H9 (cell line): ENCODE data around the gene INPP5A. TPM values are rescaled to one million over a fixed set of nuclear protein-coding genes. Genes with fewer than 3 reads are reported as not detected.

Source experiments
- DNase-seq: peaks from one replicate; pipeline ENCODE4 v3.0.0-alpha.2; 2017
- H2AFZ ChIP-seq: one replicate; pipeline ENCODE4 v1.6.1; 2013; ENCODE audit warnings: mild to moderate bottlenecking, low read length, control low read depth, moderate library complexity
- H2AK5ac ChIP-seq: 2 replicates; pipeline ENCODE4 v1.6.1; 2013; ENCODE audit warnings: low read length, control low read depth, mixed read lengths; ENCODE audit not compliant: insufficient read length
- H2BK120ac ChIP-seq: one replicate; pipeline ENCODE4 v1.6.1; 2013; ENCODE audit warnings: low read depth, mild to moderate bottlenecking, low read length, control low read depth, inconsistent platforms; ENCODE audit not compliant: poor library complexity, severe bottlenecking
- H2BK12ac ChIP-seq: 2 replicates; pipeline ENCODE4 v1.6.1; 2013; ENCODE audit warnings: low read length, control low read depth, mixed read lengths, low read depth; ENCODE audit not compliant: insufficient read length
- H2BK15ac ChIP-seq: 2 replicates; pipeline ENCODE4 v1.6.1; 2013; ENCODE audit warnings: low read depth, low read length, control low read depth
- H2BK20ac ChIP-seq: one replicate; pipeline ENCODE4 v1.6.1; 2013; ENCODE audit warnings: low read depth, mild to moderate bottlenecking, low read length, control low read depth, inconsistent platforms; ENCODE audit not compliant: poor library complexity, severe bottlenecking
- H2BK5ac ChIP-seq: 2 replicates; pipeline ENCODE4 v1.6.1; 2013; ENCODE audit warnings: low read length, control low read depth, mixed read lengths; ENCODE audit not compliant: insufficient read length
- H3K14ac ChIP-seq: 2 replicates; pipeline ENCODE4 v1.6.1; 2013; ENCODE audit warnings: low read length, control low read depth; ENCODE audit not compliant: insufficient read depth
- H3K18ac ChIP-seq: 2 replicates; pipeline ENCODE4 v1.6.1; 2013; ENCODE audit warnings: low read depth, mild to moderate bottlenecking, mixed read lengths, low read length, control low read depth; ENCODE audit not compliant: insufficient read length
- H3K23ac ChIP-seq: 2 replicates; pipeline ENCODE4 v1.6.1; 2013; ENCODE audit warnings: low read length, control low read depth, mixed read lengths, low read depth; ENCODE audit not compliant: insufficient read length
- H3K23me2 ChIP-seq: 2 replicates; pipeline ENCODE4 v1.6.1; 2013; ENCODE audit warnings: low read depth, mild to moderate bottlenecking, mixed read lengths, low read length, control low read depth; ENCODE audit not compliant: insufficient read length, poor library complexity, severe bottlenecking
- H3K27ac ChIP-seq: 2 replicates; pipeline ENCODE4 v1.5.1; 2013; ENCODE audit warnings: low read length, control low read depth, mixed read lengths, low read depth; ENCODE audit not compliant: insufficient read length
- H3K27me3 ChIP-seq: 2 replicates; pipeline ENCODE4 v1.6.1; 2013; ENCODE audit warnings: low read length, control low read depth, inconsistent platforms; ENCODE audit not compliant: insufficient read depth
- H3K4ac ChIP-seq: 2 replicates; pipeline ENCODE4 v1.6.1; 2013; ENCODE audit warnings: low read depth, mild to moderate bottlenecking, control low read depth, inconsistent platforms, low read length, moderate library complexity
- H3K4me1 ChIP-seq: 2 replicates; pipeline ENCODE4 v1.6.1; 2013; ENCODE audit warnings: low read length, control low read depth, inconsistent platforms; ENCODE audit not compliant: insufficient read depth
- H3K4me2 ChIP-seq: 2 replicates; pipeline ENCODE4 v1.6.1; 2013; ENCODE audit warnings: low read length, control low read depth, mixed read lengths; ENCODE audit not compliant: insufficient read length, insufficient read depth
- H3K56ac ChIP-seq: 2 replicates; pipeline ENCODE4 v1.6.1; 2013; ENCODE audit warnings: low read depth, mild to moderate bottlenecking, mixed read lengths, low read length, control low read depth; ENCODE audit not compliant: insufficient read length
- H3K79me1 ChIP-seq: 2 replicates; pipeline ENCODE4 v1.6.1; 2013; ENCODE audit warnings: low read depth, mild to moderate bottlenecking, moderate library complexity, low read length, control low read depth, inconsistent platforms; ENCODE audit not compliant: insufficient read depth, poor library complexity, severe bottlenecking
- H3K79me2 ChIP-seq: 2 replicates; pipeline ENCODE4 v1.6.1; 2013; ENCODE audit warnings: low read length, control low read depth, inconsistent platforms; ENCODE audit not compliant: insufficient read depth
- H3K9ac ChIP-seq: 2 replicates; pipeline ENCODE4 v1.6.1; 2013; ENCODE audit warnings: low read length, control low read depth, mixed read lengths; ENCODE audit not compliant: insufficient read length; ENCODE audit errors: extremely low read depth
- H3K9me3 ChIP-seq: one replicate; pipeline ENCODE4 v1.6.1; 2013; ENCODE audit warnings: low read depth, low read length, inconsistent platforms; ENCODE audit not compliant: control insufficient read depth
- H3T11ph ChIP-seq: one replicate; pipeline ENCODE4 v1.6.1; 2013; ENCODE audit warnings: mild to moderate bottlenecking, low read length, control low read depth, inconsistent platforms
- H4K20me1 ChIP-seq: one replicate; pipeline ENCODE4 v1.6.1; 2013; ENCODE audit not compliant: control insufficient read depth, insufficient read length, insufficient read depth
- H4K5ac ChIP-seq: 2 replicates; pipeline ENCODE4 v1.6.1; 2013; ENCODE audit warnings: low read depth, mild to moderate bottlenecking, mixed read lengths, low read length, control low read depth; ENCODE audit not compliant: insufficient read length
- H4K8ac ChIP-seq: replicated peaks from 2 replicates; pipeline ENCODE4 v1.6.1; 2013; ENCODE audit warnings: low read length, control low read depth, mixed read lengths, low read depth; ENCODE audit not compliant: insufficient read length
- H4K91ac ChIP-seq: 2 replicates; pipeline ENCODE4 v1.6.1; 2013; ENCODE audit warnings: low read depth, mild to moderate bottlenecking, moderate library complexity, mixed read lengths, low read length, control low read depth; ENCODE audit not compliant: insufficient read length
- H3K27ac Mint-ChIP-seq, 3 experiments: 2 replicates in 2 of 3; 3 replicates in 1 of 3; pipeline ENCODE4 v1.8.0; 2020 to 2021; ENCODE audit warnings: mixed read lengths in 3 of 3, mild to moderate bottlenecking in 1 of 3, moderate library complexity in 1 of 3
- H3K27me3 Mint-ChIP-seq: 2 replicates; pipeline ENCODE4 v1.8.0; 2021; ENCODE audit warnings: low read depth, mild to moderate bottlenecking, moderate library complexity, mixed read lengths
- H3K36me3 Mint-ChIP-seq, 3 experiments: 2 replicates in 2 of 3; 3 replicates in 1 of 3; pipeline ENCODE4 v1.8.0; 2020 to 2021; ENCODE audit warnings: low read depth in 3 of 3, mixed read lengths in 3 of 3; ENCODE audit not compliant: insufficient read depth in 1 of 3
- H3K4me1 Mint-ChIP-seq, 2 experiments: 2 replicates each; pipeline ENCODE4 v1.8.0; 2020; ENCODE audit warnings: mixed read lengths in 2 of 2
- H3K4me3 Mint-ChIP-seq, 2 experiments: 2 replicates in 1 of 2; 3 replicates in 1 of 2; pipeline ENCODE4 v1.8.0; 2020 to 2021; ENCODE audit warnings: mild to moderate bottlenecking in 2 of 2, mixed read lengths in 2 of 2, moderate library complexity in 1 of 2
- H3K9me3 Mint-ChIP-seq, 2 experiments: 2 replicates in 1 of 2; 3 replicates in 1 of 2; pipeline ENCODE4 v1.8.0; 2020; ENCODE audit warnings: mild to moderate bottlenecking in 2 of 2, mixed read lengths in 2 of 2, moderate library complexity in 1 of 2
- WGBS: extraction: QIAGEN DNeasy Blood & Tissue Kit; methylation state at CpG from one replicate; pipeline ENCODE4 v1.1.7; 2013; ENCODE audit warnings: missing lambda C conversion rate, low lambda C conversion rate, mixed read lengths; ENCODE audit not compliant: insufficient read length; ENCODE audit errors: extremely low coverage; 5-methylcytosine and 5-hydroxymethylcytosine counted together
- total RNA-seq: library from RNA; stranded (reverse); gene quantifications from 2 replicates; pipeline ENCODE4 v1.2.1, GENCODE V29; 2021
- TF ChIP-seq, protein P1 (sequence below): fragments of 200-600 bp; sonication (generic); conservative IDR thresholded peaks from 3 replicates; pipeline ENCODE4 v1.8.0; 2021; ENCODE audit warnings: antibody characterized with exemption, mild to moderate bottlenecking

INPP5A gene
- total RNA-seq, 1 experiment from 2014 or later: 17.7 TPM

DNA sequence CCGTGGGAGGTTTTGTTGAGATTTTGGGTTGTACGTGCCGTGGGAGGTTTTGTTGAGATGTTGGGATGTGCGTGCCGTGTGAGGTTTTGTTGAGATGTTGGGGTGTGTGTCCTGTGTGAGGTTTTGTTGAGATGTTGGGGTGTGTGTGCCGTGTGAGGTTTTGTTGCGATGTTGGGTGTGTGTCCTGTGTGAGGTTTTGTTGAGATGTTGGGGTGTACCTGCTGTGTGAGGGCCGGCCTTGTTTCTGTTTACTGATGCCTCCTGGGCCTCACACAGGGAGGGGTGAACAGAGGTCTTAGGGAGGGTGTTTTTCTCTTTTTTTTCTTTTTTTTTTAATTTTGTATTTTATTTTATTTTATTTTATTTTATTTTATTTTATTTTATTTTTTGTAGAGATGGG, 36.7 kb downstream of the INPP5A start:
- H2BK15ac ChIP-seq: no peak overlapping the region
- H3K4me2 ChIP-seq: no peak overlapping the region
- H3K56ac ChIP-seq: no peak overlapping the region
- H2AFZ ChIP-seq: no peak overlapping the region
- no peak overlapping the region for H2BK20ac ChIP-seq
- 100% methylated on average over 5 of the region's 8 CpGs for WGBS
- Mint-ChIP-seq H3K27me3 (no peaks in the 10 kb centered on the region; the same call in 1 of the 2 replicates), H3K27ac (no peak overlapping the region), H3K9me3 (no peaks in the 10 kb centered on the region; a peak in 1 of 5 replicates), H3K4me1 (peaks cover 12 to 28% of the 10 kb centered on the region in 2 experiments), H3K36me3 (no peaks in the 10 kb centered on the region), H3K4me3 (no peak overlapping the region)
- TF ChIP-seq, protein P1, sequence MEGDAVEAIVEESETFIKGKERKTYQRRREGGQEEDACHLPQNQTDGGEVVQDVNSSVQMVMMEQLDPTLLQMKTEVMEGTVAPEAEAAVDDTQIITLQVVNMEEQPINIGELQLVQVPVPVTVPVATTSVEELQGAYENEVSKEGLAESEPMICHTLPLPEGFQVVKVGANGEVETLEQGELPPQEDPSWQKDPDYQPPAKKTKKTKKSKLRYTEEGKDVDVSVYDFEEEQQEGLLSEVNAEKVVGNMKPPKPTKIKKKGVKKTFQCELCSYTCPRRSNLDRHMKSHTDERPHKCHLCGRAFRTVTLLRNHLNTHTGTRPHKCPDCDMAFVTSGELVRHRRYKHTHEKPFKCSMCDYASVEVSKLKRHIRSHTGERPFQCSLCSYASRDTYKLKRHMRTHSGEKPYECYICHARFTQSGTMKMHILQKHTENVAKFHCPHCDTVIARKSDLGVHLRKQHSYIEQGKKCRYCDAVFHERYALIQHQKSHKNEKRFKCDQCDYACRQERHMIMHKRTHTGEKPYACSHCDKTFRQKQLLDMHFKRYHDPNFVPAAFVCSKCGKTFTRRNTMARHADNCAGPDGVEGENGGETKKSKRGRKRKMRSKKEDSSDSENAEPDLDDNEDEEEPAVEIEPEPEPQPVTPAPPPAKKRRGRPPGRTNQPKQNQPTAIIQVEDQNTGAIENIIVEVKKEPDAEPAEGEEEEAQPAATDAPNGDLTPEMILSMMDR: no peak
- no peak for DNase-seq
- H3K27me3 ChIP-seq: no peaks in the 10 kb centered on the region
- no peak overlapping the region for H3K23ac ChIP-seq
- H3K79me1 ChIP-seq: no peaks in the 10 kb centered on the region
- no peak overlapping the region for H4K8ac ChIP-seq
- H3K27ac ChIP-seq: no peak overlapping the region
- H3T11ph ChIP-seq: no peak overlapping the region
- peaks cover 3% of the 10 kb centered on the region; the same call in 1 of the 2 replicates for H3K4me1 ChIP-seq
- no peak overlapping the region for H2BK12ac ChIP-seq
- no peak overlapping the region for H4K91ac ChIP-seq
- H3K23me2 ChIP-seq: no peaks in the 10 kb centered on the region
- no peak overlapping the region for H3K4ac ChIP-seq
- no peak overlapping the region for H3K18ac ChIP-seq
- H4K5ac ChIP-seq: no peak overlapping the region
- no peak overlapping the region for H2AK5ac ChIP-seq
- no peak overlapping the region for H2BK120ac ChIP-seq
- peaks cover 6% of the 10 kb centered on the region for H4K20me1 ChIP-seq
- H3K79me2 ChIP-seq: no peaks in the 10 kb centered on the region
- H2BK5ac ChIP-seq: no peak overlapping the region
- no peak overlapping the region for H3K14ac ChIP-seq
- no peaks in the 10 kb centered on the region for H3K9me3 ChIP-seq
- no peak overlapping the region for H3K9ac ChIP-seq
